ENCODE results near the gene ZNF304.
A peak's percentile ranks its signal among the peaks of the same experiment; 100 is the strongest.
"Not testable (repeated sequence)": the region's sequence is repeated elsewhere in the genome, so short reads cannot be mapped to it uniquely, and the experiment has no call there.

Gene ZNF304

GRCh38 chr19:57362419-57362818 lies 11.3 kb downstream of the ZNF304 start:
- DNase-seq (ENCODE audit: low read depth), result no peak

GRCh38 chr19:57362997-57363687 lies 12.1 kb downstream of the ZNF304 start, which contains the start of the genes TRAPPC2B and ZNF547:
Gene TRAPPC2B, plus strand, starts transcription at chr19:57363551. Its CDS starts 1,283 bp downstream, at chr19:57364834.
Gene ZNF547, plus strand, starts transcription at chr19:57363551. Its CDS starts 5,005 bp downstream, at chr19:57368556.
- peak; percentile 97 for DNase-seq (ENCODE audit: low read depth)

GRCh38 chr19:57363688-57364181 lies 12.7 kb downstream of the ZNF304 start:
- DNase-seq (ENCODE audit: low read depth), result no peak

- no peak for DNase-seq (ENCODE audit: low read depth)
Measured at GRCh38 chr19:57366776-57367175, 15.7 kb downstream of the ZNF304 start.

GRCh38 chr19:57374179-57374578 lies 23.1 kb downstream of the ZNF304 start:
- DNase-seq (ENCODE audit: low read depth), result no peak

GRCh38 chr19:57374647-57375046 lies 23.6 kb downstream of the ZNF304 start:
- DNase-seq (ENCODE audit: low read depth), result not testable (repeated sequence)

- no peak for DNase-seq (ENCODE audit: low read depth)
Measured at GRCh38 chr19:57376151-57376550, 25.1 kb downstream of the ZNF304 start.

- DNase-seq (ENCODE audit: low read depth), result no peak
Measured at GRCh38 chr19:57377498-57378146, 26.6 kb downstream of the ZNF304 start.

GRCh38 chr19:57380923-57381322 lies 29.9 kb downstream of the ZNF304 start:
- no peak for DNase-seq (ENCODE audit: low read depth)

- DNase-seq (ENCODE audit: low read depth), result no peak
Measured at GRCh38 chr19:57382806-57383488, 31.9 kb downstream of the ZNF304 start.

GRCh38 chr19:57389194-57389729 lies 38.2 kb downstream of the ZNF304 start:
- no peak for DNase-seq (ENCODE audit: low read depth)

- peak; percentile 98 for DNase-seq (ENCODE audit: low read depth)
Measured at GRCh38 chr19:57389730-57390598, 38.9 kb downstream of the ZNF304 start, which contains the start of gene ZNF548. Gene ZNF548, plus strand, starts transcription at chr19:57389854. Its CDS starts 246 bp downstream, at chr19:57390100.

GRCh38 chr19:57395710-57396109 lies 44.6 kb downstream of the ZNF304 start:
- no peak for DNase-seq (ENCODE audit: low read depth)

- no peak for DNase-seq (ENCODE audit: low read depth)
Measured at GRCh38 chr19:57398868-57399267, 47.8 kb downstream of the ZNF304 start.

- no peak for DNase-seq (ENCODE audit: low read depth)
Measured at GRCh38 chr19:57403737-57404563, 52.9 kb downstream of the ZNF304 start.

GRCh38 chr19:57406516-57407123 lies 55.5 kb downstream of the ZNF304 start:
- peak; percentile 61 for DNase-seq (ENCODE audit: low read depth)
